A673 (cell line): ENCODE data around the gene RIMKLB. TPM values are rescaled to one million over a fixed set of nuclear protein-coding genes. Genes with fewer than 3 reads are reported as not detected.

Source experiments
- BruUV-seq: library from RNA; stranded (reverse); fragments of 400-500 nt; replicated peaks from 2 replicates; lab custom pipeline; 2021; lab: Mats Ljungman, UMichigan
- CTCF ChIA-PET: fragments of 300-600 bp; sonication (Branson Sonifier 250); formaldehyde crosslinking; loops from one replicate; lab custom pipeline; 2022; ENCODE audit warnings: antibody characterized with exemption; lab: Charles Lee
- POLR2A ChIA-PET: fragments of 300-600 bp; sonication (Branson Sonifier 250); formaldehyde crosslinking; loops from one replicate; lab custom pipeline; 2022; ENCODE audit warnings: antibody characterized with exemption; ENCODE audit not compliant: low non-redundant PET; lab: Charles Lee
- DNase-seq: peaks from one replicate; pipeline ENCODE4 v3.0.0-alpha.2; 2015; ENCODE audit warnings: low spot score
- H3K27ac ChIP-seq: fragments of 200-600 bp; sonication (generic); 2 replicates; pipeline ENCODE4 v1.5.1; 2016; ENCODE audit warnings: mixed run types, low read depth, mild to moderate bottlenecking, mixed read lengths, antibody characterized with exemption, low read length; ENCODE audit not compliant: poor library complexity, severe bottlenecking
- H3K27me3 ChIP-seq: fragments of 200-600 bp; sonication (generic); replicated peaks from 2 replicates; pipeline ENCODE4 v1.6.1; 2017; ENCODE audit warnings: mixed run types, low read depth, mild to moderate bottlenecking, mixed read lengths, antibody characterized with exemption, low read length; ENCODE audit not compliant: insufficient read depth, poor library complexity
- H3K36me3 ChIP-seq: fragments of 200-600 bp; sonication (generic); 2 replicates; pipeline ENCODE4 v1.6.1; 2016; ENCODE audit warnings: mixed run types, mild to moderate bottlenecking, mixed read lengths, antibody characterized with exemption, low read length; ENCODE audit not compliant: insufficient read depth, poor library complexity, severe bottlenecking
- H3K4me1 ChIP-seq: fragments of 200-600 bp; sonication (generic); 2 replicates; pipeline ENCODE4 v1.6.1; 2017; ENCODE audit warnings: mixed run types, mild to moderate bottlenecking, mixed read lengths, antibody characterized with exemption, low read length; ENCODE audit not compliant: insufficient read depth, poor library complexity, severe bottlenecking
- H3K4me3 ChIP-seq: fragments of 200-600 bp; sonication (generic); 2 replicates; pipeline ENCODE4 v1.5.1; 2016; ENCODE audit warnings: low read depth, mixed run types, mild to moderate bottlenecking, mixed read lengths, low read length; ENCODE audit not compliant: poor library complexity, severe bottlenecking
- H3K9me3 ChIP-seq: fragments of 200-600 bp; sonication (generic); 2 replicates; pipeline ENCODE4 v1.6.1; 2016; ENCODE audit warnings: mixed run types, low read depth, mild to moderate bottlenecking, mixed read lengths, antibody characterized with exemption, low read length; ENCODE audit not compliant: poor library complexity, severe bottlenecking
- EZH2 ChIP-seq: fragments of 200-600 bp; sonication (generic); IDR thresholded peaks from 2 replicates; pipeline ENCODE4 v1.6.1; 2017; ENCODE audit warnings: borderline replicate concordance, low read depth, mild to moderate bottlenecking, mixed read lengths, antibody characterized with exemption, low read length; ENCODE audit not compliant: poor library complexity, severe bottlenecking
- intact Hi-C: fragments of 100-400 bp; cut with micrococcal nuclease; formaldehyde crosslinking; loops from one replicate; pipeline ENCODE4 v1.10.0; 2022; ENCODE audit not compliant: unreplicated experiment
- total RNA-seq: library from RNA; stranded (reverse); gene quantifications from 2 replicates; pipeline ENCODE4 v1.2.3, GENCODE V29; 2021
- TF ChIP-seq, protein P1 (sequence below): fragments of 300-800, 200-600 bp; sonication (generic); conservative IDR thresholded peaks from 2 replicates; pipeline ENCODE4 v1.5.1; 2017; ENCODE audit warnings: low read depth, mild to moderate bottlenecking, antibody characterized with exemption, low read length, moderate library complexity, mixed read lengths

Gene RIMKLB
- total RNA-seq, 1 experiment from 2014 or later: 21.9 TPM

DNA sequence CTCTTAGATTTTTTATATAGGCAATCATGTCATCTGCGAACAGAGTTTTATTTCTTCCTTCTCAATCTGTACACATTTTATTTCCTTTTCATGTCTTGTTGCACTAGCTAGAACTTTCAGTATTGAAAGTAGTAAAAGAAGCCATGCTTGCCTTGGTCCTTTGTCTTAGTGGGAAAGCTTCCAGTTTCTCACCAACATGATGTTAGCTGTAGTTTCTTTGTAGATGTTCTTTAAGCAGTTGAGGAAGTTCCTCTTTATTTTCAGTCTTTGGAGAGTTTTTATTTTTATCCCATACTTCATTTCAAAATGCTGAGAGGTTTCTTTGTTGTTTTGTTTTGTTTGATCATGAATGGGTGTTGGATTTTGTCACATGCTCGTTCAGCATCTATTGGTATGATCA, 12.7 kb upstream of the RIMKLB start:
- H3K27me3 ChIP-seq: no peaks in the 10 kb centered on the region
- no TSS peak for BruUV-seq
- TF ChIP-seq, protein P1, sequence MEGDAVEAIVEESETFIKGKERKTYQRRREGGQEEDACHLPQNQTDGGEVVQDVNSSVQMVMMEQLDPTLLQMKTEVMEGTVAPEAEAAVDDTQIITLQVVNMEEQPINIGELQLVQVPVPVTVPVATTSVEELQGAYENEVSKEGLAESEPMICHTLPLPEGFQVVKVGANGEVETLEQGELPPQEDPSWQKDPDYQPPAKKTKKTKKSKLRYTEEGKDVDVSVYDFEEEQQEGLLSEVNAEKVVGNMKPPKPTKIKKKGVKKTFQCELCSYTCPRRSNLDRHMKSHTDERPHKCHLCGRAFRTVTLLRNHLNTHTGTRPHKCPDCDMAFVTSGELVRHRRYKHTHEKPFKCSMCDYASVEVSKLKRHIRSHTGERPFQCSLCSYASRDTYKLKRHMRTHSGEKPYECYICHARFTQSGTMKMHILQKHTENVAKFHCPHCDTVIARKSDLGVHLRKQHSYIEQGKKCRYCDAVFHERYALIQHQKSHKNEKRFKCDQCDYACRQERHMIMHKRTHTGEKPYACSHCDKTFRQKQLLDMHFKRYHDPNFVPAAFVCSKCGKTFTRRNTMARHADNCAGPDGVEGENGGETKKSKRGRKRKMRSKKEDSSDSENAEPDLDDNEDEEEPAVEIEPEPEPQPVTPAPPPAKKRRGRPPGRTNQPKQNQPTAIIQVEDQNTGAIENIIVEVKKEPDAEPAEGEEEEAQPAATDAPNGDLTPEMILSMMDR: no peak
- DNase-seq: no peak
- H3K27ac ChIP-seq: no peak overlapping the region
- H3K4me3 ChIP-seq: no peak overlapping the region
- intact Hi-C loops: no loop called here
- no peaks in the 10 kb centered on the region for H3K36me3 ChIP-seq
- H3K9me3 ChIP-seq: no peaks in the 10 kb centered on the region
- CTCF ChIA-PET: interaction anchor here (0.6 kb wide), 1 partner anchor 354 kb away, joined by 4 read pairs; no protein-coding TSS in a partner anchor
- H3K4me1 ChIP-seq: peaks cover 20% of the 10 kb centered on the region
- POLR2A ChIA-PET: no interaction called here

DNA sequence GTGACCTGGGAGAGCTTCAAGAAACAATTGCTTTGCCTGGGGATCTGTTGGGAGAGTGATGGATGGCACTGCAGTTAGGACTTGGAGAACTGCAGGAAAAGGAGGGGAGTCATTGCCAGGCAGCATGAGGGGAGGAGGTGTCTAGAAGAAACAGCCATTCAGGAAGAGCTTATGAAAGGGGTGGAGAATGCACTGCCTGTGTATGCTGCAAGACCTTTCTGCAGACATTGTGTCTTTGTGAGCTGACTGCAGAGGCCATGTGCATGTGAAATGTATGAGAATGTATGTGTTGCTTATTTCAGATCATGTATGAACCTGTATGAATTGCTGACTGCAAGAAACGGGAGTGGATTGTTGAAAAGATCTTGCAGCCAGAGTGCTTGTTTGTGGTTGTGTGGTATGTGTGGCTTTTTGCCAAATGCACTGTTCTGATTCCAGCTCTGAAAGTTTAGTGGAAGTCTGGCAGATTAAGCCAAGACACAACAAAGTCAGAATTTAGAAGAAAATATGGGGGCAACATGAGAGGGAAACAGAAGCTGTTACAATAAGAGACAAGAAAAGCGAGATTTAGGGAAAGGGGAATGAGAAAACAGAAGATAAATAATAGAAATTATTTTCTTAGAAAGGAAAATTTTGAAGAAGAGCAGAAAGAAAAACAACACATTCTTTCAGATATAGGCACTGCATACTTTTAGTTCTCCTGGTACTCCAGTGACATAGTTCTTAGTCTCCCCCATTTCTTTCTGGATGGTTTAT, 9.8 kb upstream of the RIMKLB start:
- Histone ChIP-seq H3K27me3 (no peaks in the 10 kb centered on the region), H3K4me3 (peak overlapping the region; percentile 4), H3K4me1 (peaks cover 22% of the 10 kb centered on the region), H3K36me3 (no peaks in the 10 kb centered on the region), H3K9me3 (no peaks in the 10 kb centered on the region), H3K27ac (peak overlapping the region; percentile 29)
- TF ChIP-seq EZH2: no peak
- TF ChIP-seq, protein P1: no peak
- peak; percentile 81 for DNase-seq
- POLR2A ChIA-PET: interaction anchor here (0.6 to 1.0 kb wide), 2 partner anchors 9 to 11 kb away, joined by 5 to 24 read pairs; no protein-coding TSS in a partner anchor
- no TSS peak for BruUV-seq
- intact Hi-C loops: no loop called here
- CTCF ChIA-PET: interaction anchor here (0.6 to 1.4 kb wide), 3 partner anchors 10 to 203 kb away, joined by 3 to 5 read pairs (median 4); partner anchors contain the start of gene RIMKLB

DNA sequence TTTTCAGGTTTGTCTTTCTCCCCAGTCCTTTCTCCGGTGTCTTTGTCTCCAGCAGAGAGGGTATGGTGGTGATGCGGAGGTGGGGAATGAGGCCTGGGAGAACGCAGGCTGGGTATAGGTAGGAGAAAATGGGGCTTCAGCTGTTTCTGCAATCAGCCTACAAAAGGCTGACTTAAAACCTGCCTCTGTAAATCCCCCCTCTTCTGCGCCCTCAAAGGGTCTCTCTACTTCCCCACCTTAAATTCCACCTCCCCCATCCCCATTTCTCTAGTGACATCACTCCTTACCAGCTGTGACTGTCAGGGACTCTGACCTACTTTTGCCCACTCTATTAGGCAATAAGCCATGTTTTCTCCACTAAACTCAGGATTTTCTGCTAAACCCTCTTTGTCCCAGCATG, 8.1 kb upstream of the RIMKLB start:
- DNase-seq: no peak
- Histone ChIP-seq H3K36me3 (no peaks in the 10 kb centered on the region), H3K9me3 (no peaks in the 10 kb centered on the region), H3K4me3 (no peak overlapping the region), H3K27me3 (no peaks in the 10 kb centered on the region), H3K27ac (no peak overlapping the region), H3K4me1 (peaks cover 24% of the 10 kb centered on the region)
- CTCF ChIA-PET: no interaction called here
- intact Hi-C loops: no loop called here
- POLR2A ChIA-PET: no interaction called here
- no TSS peak for BruUV-seq
- TF ChIP-seq EZH2: no peak
- TF ChIP-seq, protein P1: no peak
